ENCODE results near the gene PBX4.

The PBX4 gene

DNA sequence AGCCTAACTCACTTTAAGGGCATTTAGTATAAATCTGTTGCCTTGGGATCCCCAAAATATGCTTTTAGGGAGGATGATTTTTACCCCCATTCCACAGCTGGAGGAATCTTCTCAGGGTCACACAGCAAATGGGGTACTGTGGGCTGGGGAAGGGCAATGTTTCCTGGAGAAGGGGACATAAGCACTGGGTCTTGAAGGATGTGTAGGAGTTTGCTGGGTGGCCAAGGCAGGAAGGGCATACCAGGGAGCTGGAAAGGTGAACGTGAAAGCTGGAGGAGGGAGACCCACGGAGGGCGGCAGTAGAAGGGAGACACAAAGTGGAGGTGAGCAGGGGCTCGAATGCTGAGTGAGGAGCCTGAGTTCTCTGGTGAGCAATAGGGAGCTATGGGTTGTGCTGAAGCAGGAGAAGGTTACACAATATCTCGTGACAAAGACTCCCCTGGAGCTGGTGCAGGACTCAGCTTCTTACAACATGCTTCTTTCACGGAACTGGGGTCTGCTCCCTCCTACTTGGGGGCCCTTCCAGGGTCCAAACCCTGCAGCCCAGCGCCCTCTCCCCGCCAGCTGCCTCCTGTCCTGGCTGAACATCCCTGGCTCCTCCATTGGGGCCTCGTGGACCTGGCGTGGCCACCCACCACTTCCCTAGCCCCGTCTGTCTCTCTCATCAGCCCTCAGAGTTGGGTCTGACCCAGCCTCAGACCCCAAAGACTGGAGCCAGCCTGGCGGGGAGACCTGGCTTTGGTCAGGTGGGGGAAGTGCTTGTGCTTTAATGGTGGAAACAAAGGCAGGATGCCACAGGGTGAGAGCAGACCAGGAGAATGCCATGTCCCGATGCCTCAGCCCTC, 69.3 kb downstream of the PBX4 start:
- peak overlapping the region; percentile 72 for H3K27ac ChIP-seq (replicated peaks)
- peak; percentile 82 to 89 for DNase-seq (ENCODE audit: low read depth in 1 of 2, low spot score in 1 of 2)
- no peak overlapping the region for H3K4me3 ChIP-seq (replicated peaks; ENCODE audit: insufficient read depth, low read length)
- H3K27me3 ChIP-seq (ENCODE audit: insufficient read depth, poor library complexity, severe bottlenecking), result no peaks in the 10 kb centered on the region
- TF ChIP-seq REST (IDR thresholded peaks at IDR 0.05; ENCODE audit: insufficient replicate concordance, low read depth), result no peak
- 0 out of 2 replicates have a peak, but pooled peaks have one; percentile 15 for TF ChIP-seq POLR2AphosphoS5 (IDR thresholded peaks at IDR 0.05; ENCODE audit: low read depth)

- no peak for TF ChIP-seq GABPA (IDR thresholded peaks at IDR 0.05; ENCODE audit: low read depth)
- no peak for TF ChIP-seq POLR2AphosphoS5 (IDR thresholded peaks at IDR 0.05; ENCODE audit: low read depth)
- no peak for TF ChIP-seq CTCF (IDR thresholded peaks at IDR 0.05; ENCODE audit: insufficient read depth, low read length)
- no peak for TF ChIP-seq SPI1 (IDR thresholded peaks at IDR 0.05; ENCODE audit: borderline replicate concordance, low read depth)
- TF ChIP-seq REST (IDR thresholded peaks at IDR 0.05; ENCODE audit: insufficient replicate concordance, low read depth), result no peak
- H3K4me3 ChIP-seq (replicated peaks; ENCODE audit: insufficient read depth, low read length), result no peak overlapping the region
- no peaks in the 10 kb centered on the region for H3K27me3 ChIP-seq (ENCODE audit: insufficient read depth, poor library complexity, severe bottlenecking)
- peak overlapping the region; percentile 72; the same call in 1 of the 2 replicates for H3K27ac ChIP-seq (replicated peaks)
- no peak for DNase-seq (ENCODE audit: low read depth in 1 of 2, low spot score in 1 of 2)
These were observed 70.7 kb downstream of the PBX4 start for GRCh38 chr19:19547674-19548336.

- no peak overlapping the region for H3K4me3 ChIP-seq (replicated peaks; ENCODE audit: insufficient read depth, low read length)
- no peak for DNase-seq (ENCODE audit: low read depth in 1 of 2, low spot score in 1 of 2)
- no peak overlapping the region for H3K27ac ChIP-seq (replicated peaks)
- H3K27me3 ChIP-seq (ENCODE audit: insufficient read depth, poor library complexity, severe bottlenecking), result no peaks in the 10 kb centered on the region
- no peak for TF ChIP-seq GABPA (IDR thresholded peaks at IDR 0.05; ENCODE audit: low read depth)
- TF ChIP-seq REST (IDR thresholded peaks at IDR 0.05; ENCODE audit: insufficient replicate concordance, low read depth), result no peak
- no peak for TF ChIP-seq POLR2AphosphoS5 (IDR thresholded peaks at IDR 0.05; ENCODE audit: low read depth)
- no peak for TF ChIP-seq CTCF (IDR thresholded peaks at IDR 0.05; ENCODE audit: insufficient read depth, low read length)
- no peak for TF ChIP-seq SPI1 (IDR thresholded peaks at IDR 0.05; ENCODE audit: borderline replicate concordance, low read depth)
These were observed 71.7 kb downstream of the PBX4 start for GRCh38 chr19:19546751-19547162.
